IMR-90 (cell line): Measurements from ENCODE around the gene RRM1. TPM values are rescaled to one million over a fixed set of nuclear protein-coding genes. Genes with fewer than 3 reads are reported as not detected.

Source experiments
- ATAC-seq: fragments of 200-7000 bp; cut with Tn5 transposase; 2 replicates; pipeline ENCODE4 v1.9.1; 2020; ENCODE audit warnings: low read depth, mild to moderate bottlenecking, moderate library complexity
- BruUV-seq: library from RNA; stranded (reverse); fragments of 400-500 nt; replicated peaks from 2 replicates; lab custom pipeline; 2021; lab: Mats Ljungman, UMichigan
- CTCF ChIA-PET: fragments of 300-600 bp; formaldehyde crosslinking; extraction: SDS; loops from one replicate; lab custom pipeline; 2021; ENCODE audit warnings: antibody characterized with exemption; lab: Yijun Ruan, JAX
- POLR2A ChIA-PET: fragments of 300-600 bp; sonication (Branson Sonifier 250); formaldehyde crosslinking; loops from one replicate; lab custom pipeline; 2022; ENCODE audit warnings: antibody characterized with exemption; ENCODE audit not compliant: unreplicated experiment; lab: Charles Lee
- DNase-seq: peaks from one replicate; pipeline ENCODE4 v3.0.0; 2013
- H2AFZ ChIP-seq: replicated peaks from 2 replicates; pipeline ENCODE3; 2013; ENCODE audit warnings: low read length, mild to moderate bottlenecking; ENCODE audit not compliant: poor library complexity
- H2AK5ac ChIP-seq: 2 replicates; pipeline ENCODE4 v1.6.1; 2013; ENCODE audit warnings: low read depth, low read length, inconsistent platforms
- H2AK9ac ChIP-seq: replicated peaks from 2 replicates; pipeline ENCODE3; 2013; ENCODE audit warnings: mild to moderate bottlenecking, low read depth, low read length, moderate library complexity; ENCODE audit not compliant: poor library complexity
- H2BK120ac ChIP-seq: 2 replicates; pipeline ENCODE4 v1.6.1; 2013; ENCODE audit warnings: low read depth, low read length, inconsistent platforms
- H2BK15ac ChIP-seq: 3 replicates; pipeline ENCODE4 v1.6.1; 2013; ENCODE audit warnings: low read depth, low read length, inconsistent platforms
- H2BK20ac ChIP-seq: 2 replicates; pipeline ENCODE4 v1.6.1; 2013; ENCODE audit warnings: low read depth, mild to moderate bottlenecking, inconsistent platforms, low read length, moderate library complexity
- H2BK5ac ChIP-seq: 2 replicates; pipeline ENCODE4 v1.6.1; 2013; ENCODE audit warnings: mild to moderate bottlenecking, low read depth, low read length, inconsistent platforms; ENCODE audit not compliant: poor library complexity, severe bottlenecking
- H3K14ac ChIP-seq: replicated peaks from 2 replicates; pipeline ENCODE4 v1.6.1; 2013; ENCODE audit warnings: low read depth, low read length, inconsistent platforms
- H3K18ac ChIP-seq: 2 replicates; pipeline ENCODE4 v1.6.1; 2013; ENCODE audit warnings: low read depth, low read length, control low read depth
- H3K23ac ChIP-seq: 2 replicates; pipeline ENCODE4 v1.6.1; 2013; ENCODE audit warnings: low read depth, low read length, inconsistent platforms
- H3K27ac ChIP-seq: 2 replicates; pipeline ENCODE4 v1.5.1; 2013; ENCODE audit warnings: mild to moderate bottlenecking, control low read depth, low read length; ENCODE audit not compliant: insufficient read depth
- H3K27me3 ChIP-seq: 2 replicates; pipeline ENCODE4 v1.6.1; 2013; ENCODE audit warnings: low read length; ENCODE audit not compliant: control insufficient read depth, insufficient read depth
- H3K36me3 ChIP-seq: 2 replicates; pipeline ENCODE4 v1.6.1; 2013; ENCODE audit warnings: low read length, mixed read lengths; ENCODE audit not compliant: control insufficient read depth, insufficient read depth
- H3K4ac ChIP-seq: 2 replicates; pipeline ENCODE4 v1.6.1; 2013; ENCODE audit warnings: low read depth, low read length, inconsistent platforms
- H3K4me1 ChIP-seq: 2 replicates; pipeline ENCODE4 v1.6.1; 2013; ENCODE audit warnings: low read length, mixed read lengths; ENCODE audit not compliant: control insufficient read depth, insufficient read depth
- H3K4me2 ChIP-seq: 2 replicates; pipeline ENCODE4 v1.6.1; 2013; ENCODE audit warnings: low read depth, mild to moderate bottlenecking, control low read depth, low read length, moderate library complexity
- H3K4me3 ChIP-seq: 2 replicates; pipeline ENCODE4 v1.5.1; 2013; ENCODE audit warnings: low read depth, mild to moderate bottlenecking, control low read depth, low read length, moderate library complexity; ENCODE audit not compliant: insufficient read depth
- H3K56ac ChIP-seq: 2 replicates; pipeline ENCODE4 v1.6.1; 2013; ENCODE audit warnings: low read length, inconsistent platforms; ENCODE audit not compliant: insufficient read depth; ENCODE audit errors: extremely low read depth
- H3K79me1 ChIP-seq, 2 experiments: 2 replicates each; pipeline ENCODE4 v1.6.1; 2013; ENCODE audit warnings: low read length in 2 of 2, inconsistent platforms in 1 of 2, low read depth in 1 of 2
- H3K9ac ChIP-seq: 2 replicates; pipeline ENCODE4 v1.6.1; 2013; ENCODE audit warnings: low read depth, low read length, control low read depth
- H3K9me1 ChIP-seq: 2 replicates; pipeline ENCODE4 v1.6.1; 2013; ENCODE audit warnings: low read length, inconsistent platforms; ENCODE audit not compliant: insufficient read depth
- H3K9me3 ChIP-seq: 2 replicates; pipeline ENCODE4 v1.6.1; 2013; ENCODE audit warnings: low read length; ENCODE audit not compliant: control insufficient read depth, insufficient read depth
- H4K20me1 ChIP-seq: 2 replicates; pipeline ENCODE4 v1.6.1; 2013; ENCODE audit warnings: low read length, inconsistent platforms; ENCODE audit not compliant: insufficient read depth
- H4K5ac ChIP-seq: 2 replicates; pipeline ENCODE4 v1.6.1; 2013; ENCODE audit warnings: mild to moderate bottlenecking, low read depth, low read length, control low read depth
- H4K8ac ChIP-seq, 2 experiments: 2 replicates each; pipeline ENCODE4 v1.6.1; 2013; ENCODE audit warnings: low read depth in 2 of 2, low read length in 2 of 2, control low read depth in 1 of 2, inconsistent platforms in 1 of 2
- H4K91ac ChIP-seq: 2 replicates; pipeline ENCODE4 v1.6.1; 2013; ENCODE audit warnings: low read depth, low read length, inconsistent platforms; ENCODE audit not compliant: insufficient read depth
- CEBPB ChIP-seq: IDR thresholded peaks from 2 replicates; pipeline ENCODE4 v1.6.1; 2012; ENCODE audit warnings: low read depth, low read length, improper control_type of control experiment
- MAFK ChIP-seq: IDR thresholded peaks from 2 replicates; pipeline ENCODE4 v1.6.1; 2012; ENCODE audit warnings: low read depth, low read length, improper control_type of control experiment
- MAZ ChIP-seq: IDR thresholded peaks from 2 replicates; pipeline ENCODE4 v1.6.1; 2012; ENCODE audit warnings: low read depth, mild to moderate bottlenecking, low read length, improper control_type of control experiment, moderate library complexity, borderline replicate concordance
- POLR2A ChIP-seq: IDR thresholded peaks from 2 replicates; pipeline ENCODE4 v1.6.1; 2012; ENCODE audit warnings: mild to moderate bottlenecking, low read depth, low read length
- RAD21 ChIP-seq: IDR thresholded peaks from 2 replicates; pipeline ENCODE4 v1.6.1; 2012; ENCODE audit warnings: low read length, improper control_type of control experiment
- RCOR1 ChIP-seq: IDR thresholded peaks from 2 replicates; pipeline ENCODE4 v1.6.1; 2012; ENCODE audit warnings: mild to moderate bottlenecking, low read length, improper control_type of control experiment; ENCODE audit not compliant: insufficient replicate concordance
- SMC3 ChIP-seq: fragments of 150-350 bp; IDR thresholded peaks from 2 replicates; pipeline ENCODE4 v1.6.1; 2016; ENCODE audit warnings: low read depth, mild to moderate bottlenecking, antibody characterized with exemption, low read length, moderate library complexity
- WGBS, 2 experiments: methylation state at CpG; one replicate each; pipeline versions ENCODE4 v1.1.5 to v1.1.7; 2013; ENCODE audit warnings: missing lambda C conversion rate in 2 of 2; ENCODE audit not compliant: insufficient read length in 1 of 2; ENCODE audit errors: extremely low coverage in 2 of 2; 5-methylcytosine and 5-hydroxymethylcytosine counted together
- dilution Hi-C: fragments of 300-500 bp; cut with HindIII; formaldehyde crosslinking; loops from one replicate; pipeline ENCODE4 v1.14.3; 2018; ENCODE audit warnings: low sequenced_read_pairs; ENCODE audit not compliant: unreplicated experiment
- in situ Hi-C: fragments of 300-500 bp; cut with MboI; formaldehyde crosslinking; loops from 3 replicates; pipeline ENCODE4 v1.14.3; 2019; ENCODE audit warnings: low sequenced_read_pairs, inconsistent platforms, mixed read lengths
- intact Hi-C: fragments of 100-400 bp; cut with micrococcal nuclease; formaldehyde crosslinking; loops from 2 replicates; pipeline ENCODE4 v1.10.0; 2022
- polyA plus RNA-seq, 3 experiments: library from polyadenylated mRNA; depleted of rRNA; stranded (reverse); fragments of >200 nt; gene quantifications; 2 replicates each; pipeline ENCODE4 v1.2.3, GENCODE V29; 2012; ENCODE audit warnings: low replicate concordance in 1 of 3
- total RNA-seq: library from RNA; depleted of rRNA; stranded (reverse); fragments of >200 nt; gene quantifications from 2 replicates; pipeline ENCODE4 v1.2.3, GENCODE V29; 2012
- TF ChIP-seq, protein P1 (sequence below): fragments of 150-350 bp; IDR thresholded peaks from 2 replicates; pipeline ENCODE4 v1.6.1; 2017; ENCODE audit warnings: mild to moderate bottlenecking, antibody characterized with exemption, low read length, low read depth

RRM1 gene
- total and polyA plus RNA-seq, 2 of the 4 experiments (the other 2 are of a cell fraction): 55.1 to 183 TPM

DNA sequence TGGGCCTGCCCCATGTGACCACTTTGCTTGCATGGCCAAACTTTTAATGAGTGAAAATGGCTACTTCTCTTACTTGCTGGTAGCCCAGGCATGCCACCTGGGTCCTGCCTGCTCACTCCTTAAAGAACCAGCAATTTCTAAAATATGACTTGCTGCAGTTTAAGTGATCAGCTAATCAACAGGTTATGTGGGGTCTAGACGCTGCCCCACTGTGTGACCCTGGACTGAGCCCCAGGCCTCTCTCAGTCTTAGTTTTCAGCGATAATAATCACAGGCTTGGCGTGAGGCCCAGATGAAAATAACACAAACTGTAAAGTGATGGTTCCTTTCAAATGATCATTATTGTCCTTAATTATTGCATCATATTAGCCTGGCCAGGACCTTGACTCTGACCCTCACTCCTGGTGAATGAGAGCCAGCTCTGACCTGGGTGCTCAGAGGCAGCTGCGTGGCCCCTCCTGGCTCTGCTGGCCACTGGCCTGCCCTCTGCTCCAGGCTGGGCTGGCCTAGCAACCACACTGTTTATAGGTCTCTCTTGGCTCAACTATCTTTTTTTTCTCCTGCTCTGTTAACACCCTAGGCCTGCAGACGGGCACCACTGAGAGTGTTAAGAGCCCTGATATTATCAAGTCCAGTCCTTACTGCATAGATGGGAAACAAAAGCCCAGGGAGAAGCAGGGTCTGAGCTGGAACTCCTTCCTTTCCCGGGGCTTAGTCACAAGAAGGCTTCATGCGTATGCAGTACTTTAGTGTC lies 89.7 kb downstream of the RRM1 start:
- no peak overlapping the region for H4K8ac ChIP-seq
- H3K9me1 ChIP-seq: no peaks in the 10 kb centered on the region
- H4K91ac ChIP-seq: no peak overlapping the region
- intact Hi-C loops: loop anchor here (10.0 kb wide), 1 partner anchor 1620 kb away; the partner anchor contains the start of gene OR52N2
- no peak overlapping the region for H3K4ac ChIP-seq
- TF ChIP-seq CEBPB: peak; percentile 75
- TF ChIP-seq MAFK: no peak
- no peak for TF ChIP-seq POLR2A
- no peak for TF ChIP-seq MAZ
- TF ChIP-seq RAD21: no peak
- TF ChIP-seq SMC3: no peak
- TF ChIP-seq RCOR1: no peak
- TF ChIP-seq, protein P1, sequence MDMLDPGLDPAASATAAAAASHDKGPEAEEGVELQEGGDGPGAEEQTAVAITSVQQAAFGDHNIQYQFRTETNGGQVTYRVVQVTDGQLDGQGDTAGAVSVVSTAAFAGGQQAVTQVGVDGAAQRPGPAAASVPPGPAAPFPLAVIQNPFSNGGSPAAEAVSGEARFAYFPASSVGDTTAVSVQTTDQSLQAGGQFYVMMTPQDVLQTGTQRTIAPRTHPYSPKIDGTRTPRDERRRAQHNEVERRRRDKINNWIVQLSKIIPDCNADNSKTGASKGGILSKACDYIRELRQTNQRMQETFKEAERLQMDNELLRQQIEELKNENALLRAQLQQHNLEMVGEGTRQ: no peak
- H3K4me2 ChIP-seq: no peak overlapping the region
- WGBS, 2 experiments: 33% methylated on average over 3 of the region's 7 CpGs; no CpG with 5 or more reads in 1 of the 2 experiments
- no peak overlapping the region for H2BK15ac ChIP-seq
- CTCF ChIA-PET: interaction anchor here (0.7 kb wide), 1 partner anchor 311 kb away, joined by 3 read pairs; no protein-coding TSS in a partner anchor
- POLR2A ChIA-PET: no interaction called here
- no peak overlapping the region for H3K18ac ChIP-seq
- H3K4me3 ChIP-seq: no peak overlapping the region
- no peaks in the 10 kb centered on the region for H3K79me1 ChIP-seq
- H3K27ac ChIP-seq: no peak overlapping the region
- ATAC-seq (peak; percentile 7; the same call in 1 of the 2 replicates), DNase-seq (peak; percentile 9)
- no peaks in the 10 kb centered on the region for H3K27me3 ChIP-seq
- H4K5ac ChIP-seq: no peak overlapping the region
- H4K20me1 ChIP-seq: no peaks in the 10 kb centered on the region
- H2BK20ac ChIP-seq: no peak overlapping the region
- dilution Hi-C loops: no loop called here
- H2AFZ ChIP-seq: no peak overlapping the region
- H3K14ac ChIP-seq: no peak overlapping the region
- no peaks in the 10 kb centered on the region for H3K36me3 ChIP-seq
- H2AK5ac ChIP-seq: no peak overlapping the region
- H2BK5ac ChIP-seq: no peak overlapping the region
- H3K56ac ChIP-seq: no peak overlapping the region
- H3K23ac ChIP-seq: no peak overlapping the region
- no peak overlapping the region for H2AK9ac ChIP-seq
- H3K4me1 ChIP-seq: no peaks in the 10 kb centered on the region; the same call in 1 of the 2 replicates
- no peaks in the 10 kb centered on the region for H3K9me3 ChIP-seq
- H2BK120ac ChIP-seq: no peak overlapping the region
- in situ Hi-C loops: loop anchor here (5.0 kb wide), 1 partner anchor 358 kb away; no protein-coding TSS in a partner anchor
- no peak overlapping the region for H3K9ac ChIP-seq
- BruUV-seq: no TSS peak
